Kidney epithelial cell (primary cell): ENCODE data around the gene FMN2. TPM values are rescaled to one million over a fixed set of nuclear protein-coding genes. Genes with fewer than 3 reads are reported as not detected.

ENCODE experiments used
- DNase-seq: peaks from one replicate; pipeline ENCODE4 v3.0.0-alpha.2; 2010; ENCODE audit warnings: low read depth
- H3K27me3 ChIP-seq: 2 replicates; pipeline ENCODE4 v1.6.0; 2011; ENCODE audit warnings: low read length; ENCODE audit not compliant: control insufficient read depth, insufficient read depth
- H3K36me3 ChIP-seq: 2 replicates; pipeline ENCODE4 v1.5.1; 2011; ENCODE audit warnings: low read length; ENCODE audit not compliant: control insufficient read depth, insufficient read depth
- H3K4me3 ChIP-seq: 2 replicates; pipeline ENCODE4 v1.5.1; 2011; ENCODE audit warnings: low read depth, mild to moderate bottlenecking, control low read depth, low read length
- total RNA-seq: library from RNA; depleted of rRNA; stranded (reverse); fragments of >200 nt; gene quantifications from 2 replicates; pipeline ENCODE4 v1.2.3, GENCODE V29; 2015
- TF ChIP-seq, protein P1 (sequence below): IDR thresholded peaks from 2 replicates; pipeline ENCODE4 v1.5.1; 2011; ENCODE audit warnings: mild to moderate bottlenecking, moderate library complexity, low read length, control low read depth, inconsistent platforms; ENCODE audit not compliant: insufficient read depth, poor library complexity, severe bottlenecking

Gene FMN2
- total RNA-seq, 1 donor from 2014 or later, result 0.33 TPM

DNA sequence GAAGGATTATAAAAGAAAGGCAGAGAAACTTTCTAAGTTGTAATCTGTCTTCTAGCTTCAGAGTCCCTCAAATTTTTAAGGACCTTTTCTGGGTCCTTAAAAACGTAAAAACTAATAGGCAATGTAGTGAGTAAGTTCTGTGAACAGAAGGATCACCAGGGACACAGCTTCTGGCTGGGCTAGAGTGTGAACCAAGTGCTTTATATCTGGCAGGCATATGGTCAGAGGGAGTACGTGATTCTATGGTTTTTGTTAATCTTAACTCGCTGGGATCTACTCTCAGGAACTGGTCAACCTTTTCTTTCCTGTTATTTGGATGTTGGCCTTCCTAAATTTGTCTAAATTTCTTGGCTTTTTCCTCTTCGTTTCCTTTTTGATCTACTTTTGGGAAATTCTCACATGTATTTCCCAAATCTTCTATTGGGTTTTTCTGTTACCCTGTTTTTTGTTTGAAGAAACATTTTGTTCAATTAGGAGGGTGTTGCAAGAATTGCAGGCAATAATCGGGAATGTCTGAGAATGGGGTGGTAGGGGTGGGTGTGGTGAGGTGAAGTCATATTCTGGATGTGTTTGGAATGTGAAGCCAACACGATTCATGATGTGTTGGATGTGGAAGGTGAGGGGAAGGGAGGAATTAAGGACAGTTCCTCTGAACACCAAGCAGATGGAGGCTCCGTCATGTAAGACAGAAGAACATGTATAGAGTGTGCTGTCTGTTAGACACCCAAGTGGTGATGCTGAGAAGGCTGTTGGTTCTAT is 193.2 kb downstream of the FMN2 start:
- Histone ChIP-seq H3K4me3 (no peak overlapping the region), H3K27me3 (no peaks in the 10 kb centered on the region), H3K36me3 (no peaks in the 10 kb centered on the region)
- TF ChIP-seq, protein P1, sequence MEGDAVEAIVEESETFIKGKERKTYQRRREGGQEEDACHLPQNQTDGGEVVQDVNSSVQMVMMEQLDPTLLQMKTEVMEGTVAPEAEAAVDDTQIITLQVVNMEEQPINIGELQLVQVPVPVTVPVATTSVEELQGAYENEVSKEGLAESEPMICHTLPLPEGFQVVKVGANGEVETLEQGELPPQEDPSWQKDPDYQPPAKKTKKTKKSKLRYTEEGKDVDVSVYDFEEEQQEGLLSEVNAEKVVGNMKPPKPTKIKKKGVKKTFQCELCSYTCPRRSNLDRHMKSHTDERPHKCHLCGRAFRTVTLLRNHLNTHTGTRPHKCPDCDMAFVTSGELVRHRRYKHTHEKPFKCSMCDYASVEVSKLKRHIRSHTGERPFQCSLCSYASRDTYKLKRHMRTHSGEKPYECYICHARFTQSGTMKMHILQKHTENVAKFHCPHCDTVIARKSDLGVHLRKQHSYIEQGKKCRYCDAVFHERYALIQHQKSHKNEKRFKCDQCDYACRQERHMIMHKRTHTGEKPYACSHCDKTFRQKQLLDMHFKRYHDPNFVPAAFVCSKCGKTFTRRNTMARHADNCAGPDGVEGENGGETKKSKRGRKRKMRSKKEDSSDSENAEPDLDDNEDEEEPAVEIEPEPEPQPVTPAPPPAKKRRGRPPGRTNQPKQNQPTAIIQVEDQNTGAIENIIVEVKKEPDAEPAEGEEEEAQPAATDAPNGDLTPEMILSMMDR, result no peak
- DNase-seq, result no peak

DNA sequence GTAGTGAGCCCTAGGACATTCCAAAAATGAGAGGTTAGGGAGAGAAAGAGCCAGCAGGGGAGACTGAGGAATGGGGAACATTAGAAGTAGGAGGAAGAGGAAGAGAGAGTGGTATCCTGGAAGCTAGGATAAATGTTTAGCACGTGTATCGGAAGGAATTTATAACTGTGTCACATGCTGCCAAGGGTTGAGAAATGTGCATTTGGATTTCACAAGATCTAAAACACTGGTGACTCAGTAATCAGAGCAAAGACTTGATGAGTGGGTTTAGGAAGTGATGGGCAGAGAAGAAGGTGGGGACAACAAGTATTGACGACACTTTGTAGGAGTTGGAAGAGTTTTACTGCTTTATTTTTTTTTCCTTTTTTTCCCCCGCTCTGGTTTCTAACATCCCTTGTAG is 193.9 kb downstream of the FMN2 start:
- DNase-seq, result no peak
- TF ChIP-seq, protein P1, result no peak
- H3K27me3 ChIP-seq, result no peaks in the 10 kb centered on the region
- H3K36me3 ChIP-seq, result no peaks in the 10 kb centered on the region
- H3K4me3 ChIP-seq, result no peak overlapping the region

DNA sequence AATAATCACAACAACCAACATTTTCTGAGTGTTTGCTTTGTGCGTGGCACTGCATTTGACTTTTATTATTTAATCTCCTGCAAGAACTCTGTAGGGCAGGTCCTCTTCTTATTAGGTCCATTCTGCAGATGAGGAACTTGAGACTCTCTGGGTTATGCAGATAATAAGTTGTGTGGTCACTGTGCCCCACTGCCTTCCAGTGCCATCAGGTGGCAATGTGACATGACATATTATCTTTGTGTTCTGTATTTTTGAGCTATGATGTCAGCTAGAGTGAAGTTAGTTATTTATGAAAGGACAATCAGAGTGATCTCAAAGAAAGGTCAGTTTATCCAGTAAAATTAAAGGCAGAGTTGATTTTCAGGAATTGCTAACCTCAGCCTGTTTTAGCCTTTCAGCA is 196.0 kb downstream of the FMN2 start:
- Histone ChIP-seq H3K36me3 (no peaks in the 10 kb centered on the region), H3K4me3 (no peak overlapping the region), H3K27me3 (no peaks in the 10 kb centered on the region)
- TF ChIP-seq, protein P1, result no peak
- DNase-seq, result no peak

DNA sequence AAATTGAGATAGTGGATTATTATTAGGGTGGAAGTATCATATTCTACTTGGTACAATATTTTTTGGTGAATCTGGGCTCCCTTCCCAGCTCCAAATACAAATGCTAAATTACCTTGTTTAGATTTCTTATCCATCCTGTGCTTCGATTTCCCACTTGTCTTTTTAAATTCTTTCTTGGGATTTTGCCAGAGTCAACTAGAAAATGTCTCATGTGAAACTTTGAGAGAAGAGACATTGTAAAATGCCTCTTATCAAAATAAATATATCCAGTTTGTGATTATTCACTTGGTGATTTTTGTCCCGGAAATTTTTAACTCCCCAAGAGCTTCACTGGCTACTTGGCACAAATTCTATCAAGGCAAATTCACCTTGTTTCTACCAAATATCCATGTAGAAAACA is 202.0 kb downstream of the FMN2 start:
- DNase-seq, result no peak
- Histone ChIP-seq H3K27me3 (no peaks in the 10 kb centered on the region), H3K4me3 (no peak overlapping the region), H3K36me3 (no peaks in the 10 kb centered on the region)
- TF ChIP-seq, protein P1, result no peak

DNA sequence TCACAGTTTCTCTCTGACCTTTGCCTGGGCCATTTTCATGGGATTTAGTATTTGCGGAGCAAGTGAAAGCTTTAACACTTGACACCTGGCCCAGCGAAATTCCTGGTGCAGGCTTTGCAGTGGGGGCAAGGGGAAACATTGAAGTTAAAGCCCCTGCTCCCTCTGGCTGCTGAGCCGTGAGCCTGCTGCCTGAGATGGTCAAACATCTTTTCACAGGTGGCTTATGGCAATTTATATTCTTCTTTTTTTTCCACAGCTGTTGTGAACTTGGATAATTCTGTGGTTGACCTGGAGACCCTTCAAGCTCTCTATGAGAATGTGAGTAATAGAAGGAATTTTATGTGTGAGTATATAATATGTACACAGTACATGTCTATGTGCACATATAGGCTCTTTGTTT is 202.9 kb downstream of the FMN2 start:
- Histone ChIP-seq H3K4me3 (no peak overlapping the region), H3K27me3 (no peaks in the 10 kb centered on the region), H3K36me3 (no peaks in the 10 kb centered on the region)
- TF ChIP-seq, protein P1, result peak; percentile 21
- DNase-seq, result no peak

DNA sequence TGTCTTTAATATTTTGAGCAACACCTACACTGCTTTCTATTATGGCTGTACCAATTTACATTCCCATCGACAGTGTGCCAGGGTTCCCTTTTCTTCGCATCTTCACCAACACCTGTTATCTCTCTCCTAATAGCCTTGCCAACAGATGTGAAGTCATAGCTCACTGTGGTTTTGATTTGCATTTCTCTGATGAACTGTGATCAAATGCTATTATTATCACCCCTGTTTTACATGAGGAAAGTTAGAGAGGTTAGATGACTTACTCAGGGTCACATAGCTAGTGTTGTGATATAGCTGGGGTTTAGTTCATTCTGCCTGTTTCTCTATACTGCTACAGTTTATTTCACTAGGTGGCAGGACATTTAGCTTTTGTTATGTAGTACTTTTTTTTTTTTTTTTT is 204.1 kb downstream of the FMN2 start:
- H3K27me3 ChIP-seq, result no peaks in the 10 kb centered on the region
- TF ChIP-seq, protein P1, result no peak
- no peak for DNase-seq
- H3K4me3 ChIP-seq, result no peak overlapping the region
- H3K36me3 ChIP-seq, result no peaks in the 10 kb centered on the region
